Stomach (tissue), 4 donors: ENCODE measurements around the gene GUCY2C.

Experiments used
- CTCF ChIP-seq, 7 experiments: fragments of 450-650 bp in 4 of 7; fragments of 200-600 bp in 3 of 7; sonication (generic) in 3 of 7; IDR thresholded peaks; one replicate each; pipeline ENCODE4 v1.5.1; 2016 to 2019; ENCODE audit warnings: antibody characterized with exemption in 7 of 7, control low read depth in 2 of 7, mild to moderate bottlenecking in 1 of 7
- EP300 ChIP-seq: sonication (generic); formaldehyde crosslinking; IDR thresholded peaks from one replicate; pipeline ENCODE4 v1.6.1; 2017; ENCODE audit warnings: antibody characterized with exemption

GRCh38 chr12:14614704-14615121, 81.7 kb downstream of the GUCY2C start:
- TF ChIP-seq CTCF (IDR thresholded peaks at IDR 0.05): no peak
- no peak for TF ChIP-seq EP300
